GM19193 (cell line): Measurements from ENCODE around the gene RBAK.

ENCODE experiments used
- POLR2A ChIP-seq: IDR thresholded peaks from 4 replicates; pipeline ENCODE4 v1.6.1; 2011; ENCODE audit not compliant: insufficient read depth, insufficient read length; ENCODE audit errors: extremely low read depth

Gene RBAK

GRCh38 chr7:5045558-5046396 lies at the start of gene RBAK:
TSS of gene RBAK (plus strand) at chr7:5045860. CDS start at chr7:5048077, 2,217 bp downstream.
- TF ChIP-seq POLR2A, result peak; percentile 86

- TF ChIP-seq POLR2A, result no peak
These were observed 48.9 kb upstream of the RBAK start for GRCh38 chr7:4996696-4997222.

- no peak for TF ChIP-seq POLR2A
These were observed 47.4 kb upstream of the RBAK start for GRCh38 chr7:4998244-4998643.

GRCh38 chr7:4998910-4999309 lies 46.8 kb upstream of the RBAK start:
- TF ChIP-seq POLR2A, result no peak

GRCh38 chr7:4999369-4999950 lies 46.2 kb upstream of the RBAK start:
- TF ChIP-seq POLR2A, result no peak

- TF ChIP-seq POLR2A, result no peak
These were observed 44.7 kb upstream of the RBAK start for GRCh38 chr7:5001003-5001402.

- TF ChIP-seq POLR2A, result no peak
These were observed 43.7 kb upstream of the RBAK start for GRCh38 chr7:5001911-5002310.

GRCh38 chr7:5005066-5005465 lies 40.6 kb upstream of the RBAK start:
- TF ChIP-seq POLR2A, result no peak

- TF ChIP-seq POLR2A, result no peak
These were observed 32.7 kb upstream of the RBAK start for GRCh38 chr7:5012985-5013384.

GRCh38 chr7:5020098-5020497 lies 25.6 kb upstream of the RBAK start:
- no peak for TF ChIP-seq POLR2A

GRCh38 chr7:5035276-5035675 lies 10.4 kb upstream of the RBAK start:
- TF ChIP-seq POLR2A, result no peak

- no peak for TF ChIP-seq POLR2A
These were observed 9.2 kb upstream of the RBAK start for GRCh38 chr7:5036446-5036845.

- no peak for TF ChIP-seq POLR2A
These were observed 4.6 kb upstream of the RBAK start for GRCh38 chr7:5041047-5041446.

GRCh38 chr7:5043661-5044060 lies 2.0 kb upstream of the RBAK start:
- TF ChIP-seq POLR2A, result no peak

GRCh38 chr7:5050676-5051075 lies 5.0 kb downstream of the RBAK start:
- TF ChIP-seq POLR2A, result no peak

- no peak for TF ChIP-seq POLR2A
These were observed 7.5 kb downstream of the RBAK start for GRCh38 chr7:5053175-5053574.

GRCh38 chr7:5063698-5064097 lies 18.0 kb downstream of the RBAK start:
- TF ChIP-seq POLR2A, result no peak
